K562 (cell line): ENCODE data around the gene ORC3. TPM values are rescaled to one million over a fixed set of nuclear protein-coding genes. Genes with fewer than 3 reads are reported as not detected.

ENCODE experiments used
- ASH1L ChIP-seq: fragments of 450-650 bp; IDR thresholded peaks from 2 replicates; pipeline ENCODE4 v1.6.1; 2018; ENCODE audit warnings: borderline replicate concordance, mild to moderate bottlenecking, low read depth; ENCODE audit not compliant: partially characterized antibody
- ATF1 ChIP-seq, 2 experiments: fragments of 450-650 bp in 1 of 2; IDR thresholded peaks; 2 replicates each; pipeline ENCODE4 v1.6.1; 2016; ENCODE audit warnings: missing compliant biosample characterization in 1 of 2, missing genetic modification characterization in 1 of 2
- DACH1 ChIP-seq: fragments of 450-650 bp; IDR thresholded peaks from 2 replicates; pipeline ENCODE4 v1.6.1; 2018; ENCODE audit not compliant: partially characterized antibody
- EP300 ChIP-seq: IDR thresholded peaks from 2 replicates; pipeline ENCODE4 v1.6.1; 2012; ENCODE audit warnings: low read length, improper control_type of control experiment
- GABPB1 ChIP-seq: sonication (generic); formaldehyde crosslinking; IDR thresholded peaks from 2 replicates; pipeline ENCODE4 v1.8.0; 2022; ENCODE audit warnings: mild to moderate bottlenecking, missing genetic modification reagents
- KLF16 ChIP-seq: IDR thresholded peaks from 2 replicates; pipeline ENCODE4 v1.6.1; 2016; ENCODE audit warnings: antibody characterized with exemption
- MIER1 ChIP-seq: fragments of 450-650 bp; IDR thresholded peaks from 2 replicates; pipeline ENCODE4 v1.6.1; 2016; ENCODE audit warnings: antibody characterized with exemption, mild to moderate bottlenecking, low read depth
- MTF1 ChIP-seq: fragments of 250-450 bp; sonication (Bioruptor Pico); IDR thresholded peaks from 2 replicates; pipeline ENCODE4 v1.9.0; 2021; ENCODE audit warnings: moderate library complexity, mild to moderate bottlenecking, inconsistent platforms, borderline replicate concordance
- NCOA6 ChIP-seq: fragments of 450-650 bp; IDR thresholded peaks from 2 replicates; pipeline ENCODE4 v1.6.1; 2017; ENCODE audit warnings: mild to moderate bottlenecking
- NFYB ChIP-seq: IDR thresholded peaks from 2 replicates; pipeline ENCODE4 v1.6.1; 2011; ENCODE audit warnings: mild to moderate bottlenecking, moderate library complexity; ENCODE audit not compliant: insufficient read length; ENCODE audit errors: extremely low read depth
- OTX1 ChIP-seq: fragments of 450-650 bp; formaldehyde crosslinking; IDR thresholded peaks from 2 replicates; pipeline ENCODE4 v1.4.0; 2022; ENCODE audit warnings: mild to moderate bottlenecking
- RFX7 ChIP-seq: fragments of 250-450 bp; sonication (Bioruptor Pico); IDR thresholded peaks from 2 replicates; pipeline ENCODE4 v1.5.1; 2021; ENCODE audit warnings: mild to moderate bottlenecking
- SNIP1 ChIP-seq: fragments of 450-650 bp; IDR thresholded peaks from 2 replicates; pipeline ENCODE4 v1.7.1; 2017; ENCODE audit warnings: low read depth, mild to moderate bottlenecking
- STAG1 ChIP-seq: sonication (generic); formaldehyde crosslinking; IDR thresholded peaks from 2 replicates; pipeline ENCODE4 v1.5.0; 2020; ENCODE audit warnings: missing genetic modification reagents, borderline replicate concordance
- ZKSCAN1 ChIP-seq: fragments of 150-350 bp; IDR thresholded peaks from 2 replicates; pipeline ENCODE4 v1.6.1; 2016; ENCODE audit warnings: low read depth, low read length
- ZNF696 ChIP-seq: fragments of 250-450 bp; sonication (Bioruptor Pico); conservative IDR thresholded peaks from 2 replicates; pipeline ENCODE4 v1.4.0; 2020; ENCODE audit warnings: mild to moderate bottlenecking, moderate library complexity
- polyA plus RNA-seq, 8 experiments: library from polyadenylated mRNA; depleted of rRNA in 4 of 8; stranded (reverse) in 5 of 8; unstranded in 3 of 8; fragments of >200 nt; fragmentation: Nextera tagmentation in 2 of 8; fragmentation: Illumina TruSeq in 1 of 8; extraction: Ambion mirVana in 2 of 8; extraction: Trizol in 1 of 8; gene quantifications; 2 replicates each; pipeline versions ENCODE4 v1.2.1 to v1.2.3, GENCODE V29; 2011 to 2014; ENCODE audit warnings: inconsistent platforms in 1 of 8, missing spikeins in 1 of 8
- total RNA-seq, 7 experiments: library from RNA; depleted of rRNA in 6 of 7; stranded (reverse); fragments of >200 nt in 6 of 7; fragmentation: Illumina TruSeq in 2 of 7; extraction: Trizol in 2 of 7; gene quantifications; 2 replicates each; pipeline versions ENCODE4 v1.2.1 to v1.2.3, GENCODE V29; 2011 to 2021; ENCODE audit warnings: low replicate concordance in 1 of 7
- TF ChIP-seq, protein P1 (sequence below), 2 experiments: IDR thresholded peaks; 2 replicates each; pipeline ENCODE4 v1.6.1; 2012; ENCODE audit warnings: improper control_type of control experiment in 2 of 2, low read depth in 2 of 2, low read length in 2 of 2, borderline replicate concordance in 1 of 2
- TF ChIP-seq, protein P2 (sequence below): fragments of 450-650 bp; IDR thresholded peaks from 2 replicates; pipeline ENCODE4 v1.7.0; 2016; ENCODE audit warnings: borderline replicate concordance
- TF ChIP-seq, protein P3 (sequence below): fragments of 450-650 bp; IDR thresholded peaks from 2 replicates; pipeline ENCODE4 v1.6.1; 2016; ENCODE audit warnings: borderline replicate concordance
- TF ChIP-seq, protein P4 (sequence below), 3 experiments: IDR thresholded peaks in 2 of 3; conservative IDR thresholded peaks in 1 of 3; 2 replicates each; pipeline ENCODE4 v1.5.1; 2011 to 2012; ENCODE audit warnings: low read length in 3 of 3, mild to moderate bottlenecking in 3 of 3, control low read depth in 2 of 3, improper control_type of control experiment in 1 of 3, inconsistent platforms in 1 of 3, low read depth in 1 of 3, mixed read lengths in 1 of 3, moderate library complexity in 1 of 3; ENCODE audit not compliant: insufficient read depth in 2 of 3

The ORC3 gene
- total and polyA plus RNA-seq, 9 of the 15 experiments (the other 6 are each of a cell fraction or from before 2014, with no cell fraction given): 28.8 to 159 (median 74.8) TPM

DNA sequence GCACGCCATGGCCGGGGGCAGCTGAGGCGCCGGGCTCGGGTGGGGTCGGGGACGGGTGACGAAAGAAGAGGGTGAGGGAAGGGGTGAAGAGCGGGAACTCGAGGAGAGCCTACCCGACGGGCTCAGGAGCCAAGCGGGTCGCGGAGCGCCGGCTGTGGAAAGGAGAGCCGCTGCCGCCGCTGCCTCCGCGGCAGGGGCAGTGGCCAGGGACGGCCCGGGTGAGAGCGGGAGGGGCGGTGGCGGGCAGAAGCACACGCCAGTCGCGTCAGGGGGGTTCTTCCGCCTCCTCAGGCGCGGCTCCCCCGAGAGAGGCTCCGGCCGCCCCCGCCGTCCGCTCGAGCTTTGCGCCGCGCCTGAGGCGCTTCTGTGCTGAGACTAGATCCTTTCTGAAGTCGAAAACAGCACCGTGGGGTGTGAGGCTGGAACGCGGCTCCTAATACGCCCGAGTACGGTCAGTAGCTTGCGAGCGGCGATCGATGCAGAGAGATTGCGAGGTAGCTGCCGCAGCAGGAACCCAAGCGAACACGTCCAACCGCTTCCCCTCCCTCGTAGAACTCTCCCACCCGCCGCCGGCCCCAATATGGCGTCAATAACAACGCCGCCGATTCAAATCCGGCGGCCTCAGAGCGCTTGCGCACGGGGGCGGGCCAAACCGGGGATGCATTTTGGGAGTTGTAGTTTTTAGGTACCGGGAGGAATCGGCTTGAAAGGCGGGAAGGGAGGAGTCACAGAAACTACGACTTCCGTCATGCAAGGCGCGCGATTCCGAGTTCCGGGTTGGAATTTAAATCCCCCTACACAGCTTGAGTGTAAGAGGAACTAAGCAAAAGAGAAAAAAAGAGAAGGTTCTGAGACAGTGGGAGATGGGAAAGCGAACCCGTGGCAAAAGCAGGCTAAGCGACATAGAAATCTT, 112.0 kb downstream of the ORC3 start, which contains the start of gene AKIRIN2 (continued):
- TF ChIP-seq, protein P1, sequence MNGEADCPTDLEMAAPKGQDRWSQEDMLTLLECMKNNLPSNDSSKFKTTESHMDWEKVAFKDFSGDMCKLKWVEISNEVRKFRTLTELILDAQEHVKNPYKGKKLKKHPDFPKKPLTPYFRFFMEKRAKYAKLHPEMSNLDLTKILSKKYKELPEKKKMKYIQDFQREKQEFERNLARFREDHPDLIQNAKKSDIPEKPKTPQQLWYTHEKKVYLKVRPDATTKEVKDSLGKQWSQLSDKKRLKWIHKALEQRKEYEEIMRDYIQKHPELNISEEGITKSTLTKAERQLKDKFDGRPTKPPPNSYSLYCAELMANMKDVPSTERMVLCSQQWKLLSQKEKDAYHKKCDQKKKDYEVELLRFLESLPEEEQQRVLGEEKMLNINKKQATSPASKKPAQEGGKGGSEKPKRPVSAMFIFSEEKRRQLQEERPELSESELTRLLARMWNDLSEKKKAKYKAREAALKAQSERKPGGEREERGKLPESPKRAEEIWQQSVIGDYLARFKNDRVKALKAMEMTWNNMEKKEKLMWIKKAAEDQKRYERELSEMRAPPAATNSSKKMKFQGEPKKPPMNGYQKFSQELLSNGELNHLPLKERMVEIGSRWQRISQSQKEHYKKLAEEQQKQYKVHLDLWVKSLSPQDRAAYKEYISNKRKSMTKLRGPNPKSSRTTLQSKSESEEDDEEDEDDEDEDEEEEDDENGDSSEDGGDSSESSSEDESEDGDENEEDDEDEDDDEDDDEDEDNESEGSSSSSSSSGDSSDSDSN (IDR thresholded peaks at IDR 0.05; ENCODE audit: borderline replicate concordance in 1 of 2, low read depth in 2 of 2, low read length in 2 of 2): peak; percentile 45 to 81; a peak in 2 of 4 replicates
- TF ChIP-seq KLF16: no peak
- no peak for TF ChIP-seq DACH1
- TF ChIP-seq, protein P2, sequence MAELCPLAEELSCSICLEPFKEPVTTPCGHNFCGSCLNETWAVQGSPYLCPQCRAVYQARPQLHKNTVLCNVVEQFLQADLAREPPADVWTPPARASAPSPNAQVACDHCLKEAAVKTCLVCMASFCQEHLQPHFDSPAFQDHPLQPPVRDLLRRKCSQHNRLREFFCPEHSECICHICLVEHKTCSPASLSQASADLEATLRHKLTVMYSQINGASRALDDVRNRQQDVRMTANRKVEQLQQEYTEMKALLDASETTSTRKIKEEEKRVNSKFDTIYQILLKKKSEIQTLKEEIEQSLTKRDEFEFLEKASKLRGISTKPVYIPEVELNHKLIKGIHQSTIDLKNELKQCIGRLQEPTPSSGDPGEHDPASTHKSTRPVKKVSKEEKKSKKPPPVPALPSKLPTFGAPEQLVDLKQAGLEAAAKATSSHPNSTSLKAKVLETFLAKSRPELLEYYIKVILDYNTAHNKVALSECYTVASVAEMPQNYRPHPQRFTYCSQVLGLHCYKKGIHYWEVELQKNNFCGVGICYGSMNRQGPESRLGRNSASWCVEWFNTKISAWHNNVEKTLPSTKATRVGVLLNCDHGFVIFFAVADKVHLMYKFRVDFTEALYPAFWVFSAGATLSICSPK: no peak
- TF ChIP-seq EP300: no peak
- no peak for TF ChIP-seq SNIP1
- no peak for TF ChIP-seq MTF1 (CRISPR knock-in tag)
- peak; percentile 88 for TF ChIP-seq ASH1L
- TF ChIP-seq NFYB: no peak
- TF ChIP-seq, protein P3, sequence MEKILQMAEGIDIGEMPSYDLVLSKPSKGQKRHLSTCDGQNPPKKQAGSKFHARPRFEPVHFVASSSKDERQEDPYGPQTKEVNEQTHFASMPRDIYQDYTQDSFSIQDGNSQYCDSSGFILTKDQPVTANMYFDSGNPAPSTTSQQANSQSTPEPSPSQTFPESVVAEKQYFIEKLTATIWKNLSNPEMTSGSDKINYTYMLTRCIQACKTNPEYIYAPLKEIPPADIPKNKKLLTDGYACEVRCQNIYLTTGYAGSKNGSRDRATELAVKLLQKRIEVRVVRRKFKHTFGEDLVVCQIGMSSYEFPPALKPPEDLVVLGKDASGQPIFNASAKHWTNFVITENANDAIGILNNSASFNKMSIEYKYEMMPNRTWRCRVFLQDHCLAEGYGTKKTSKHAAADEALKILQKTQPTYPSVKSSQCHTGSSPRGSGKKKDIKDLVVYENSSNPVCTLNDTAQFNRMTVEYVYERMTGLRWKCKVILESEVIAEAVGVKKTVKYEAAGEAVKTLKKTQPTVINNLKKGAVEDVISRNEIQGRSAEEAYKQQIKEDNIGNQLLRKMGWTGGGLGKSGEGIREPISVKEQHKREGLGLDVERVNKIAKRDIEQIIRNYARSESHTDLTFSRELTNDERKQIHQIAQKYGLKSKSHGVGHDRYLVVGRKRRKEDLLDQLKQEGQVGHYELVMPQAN: peak; percentile 85; the same call in 1 of the 2 replicates
- peak; percentile 76 for TF ChIP-seq NCOA6
- no peak for TF ChIP-seq ZKSCAN1
- no peak for TF ChIP-seq STAG1
- TF ChIP-seq RFX7 (CRISPR knock-in tag): no peak
- peak; percentile 80 for TF ChIP-seq GABPB1
- TF ChIP-seq OTX1 (CRISPR knock-in tag): no peak
- TF ChIP-seq ZNF696: no peak
- no peak for TF ChIP-seq ATF1 (CRISPR knock-in tag; IDR thresholded peaks at IDR 0.05)
- TF ChIP-seq ATF1 (tag; IDR thresholded peaks at IDR 0.05): peak; percentile 79
- TF ChIP-seq MIER1: no peak
- TF ChIP-seq, protein P4, sequence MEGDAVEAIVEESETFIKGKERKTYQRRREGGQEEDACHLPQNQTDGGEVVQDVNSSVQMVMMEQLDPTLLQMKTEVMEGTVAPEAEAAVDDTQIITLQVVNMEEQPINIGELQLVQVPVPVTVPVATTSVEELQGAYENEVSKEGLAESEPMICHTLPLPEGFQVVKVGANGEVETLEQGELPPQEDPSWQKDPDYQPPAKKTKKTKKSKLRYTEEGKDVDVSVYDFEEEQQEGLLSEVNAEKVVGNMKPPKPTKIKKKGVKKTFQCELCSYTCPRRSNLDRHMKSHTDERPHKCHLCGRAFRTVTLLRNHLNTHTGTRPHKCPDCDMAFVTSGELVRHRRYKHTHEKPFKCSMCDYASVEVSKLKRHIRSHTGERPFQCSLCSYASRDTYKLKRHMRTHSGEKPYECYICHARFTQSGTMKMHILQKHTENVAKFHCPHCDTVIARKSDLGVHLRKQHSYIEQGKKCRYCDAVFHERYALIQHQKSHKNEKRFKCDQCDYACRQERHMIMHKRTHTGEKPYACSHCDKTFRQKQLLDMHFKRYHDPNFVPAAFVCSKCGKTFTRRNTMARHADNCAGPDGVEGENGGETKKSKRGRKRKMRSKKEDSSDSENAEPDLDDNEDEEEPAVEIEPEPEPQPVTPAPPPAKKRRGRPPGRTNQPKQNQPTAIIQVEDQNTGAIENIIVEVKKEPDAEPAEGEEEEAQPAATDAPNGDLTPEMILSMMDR (IDR thresholded peaks at IDR 0.05 in 2 of 3, conservative IDR thresholded peaks at IDR 0.05 in 1 of 3; ENCODE audit: insufficient read depth in 2 of 3, low read depth in 1 of 3, low read length in 3 of 3): no peak
